ENCODE data around the gene LIPG. TPM values are rescaled to one million over a fixed set of nuclear protein-coding genes. Genes with fewer than 3 reads are reported as not detected.

LIPG gene
- total and polyA plus RNA-seq, 2 donors from 2014 or later = 4.8 to 50.9 TPM

- Histone ChIP-seq H3K36me3 (ENCODE audit: control insufficient read depth in 2 of 3, insufficient read depth in 3 of 3, low read length in 3 of 3) (no peaks in the 10 kb centered on the region), H3K9me3 (ENCODE audit: control insufficient read depth in 2 of 3, insufficient read depth in 1 of 3, low read length in 3 of 3) (no peaks in the 10 kb centered on the region), H3K27me3 (ENCODE audit: control insufficient read depth, insufficient read depth, low read length) (no peaks in the 10 kb centered on the region), H3K4me1 (ENCODE audit: control insufficient read depth in 2 of 3, insufficient read depth in 2 of 3, low read depth in 1 of 3, low read length in 3 of 3) (peaks cover 0 to 2% (median 2%) of the 10 kb centered on the region in 3 donors), H3K4me3 (ENCODE audit: low read length in 3 of 3) (no peak overlapping the region), H3K27ac (ENCODE audit: low read depth in 2 of 2, low read length in 2 of 2) (no peak overlapping the region), H3K9ac (ENCODE audit: low read length in 3 of 3) (no peak overlapping the region)
- TF ChIP-seq CTCF (IDR thresholded peaks at IDR 0.05; ENCODE audit: borderline replicate concordance, extremely low read depth, insufficient read depth) = no peak
- FAIRE-seq (no peak), DNase-seq (no peak)
- intact Hi-C loops (cut with DNase I) = no loop called here
Observed at GRCh38 chr18:49585781-49586663, 24.2 kb downstream of the LIPG start.

- no peak overlapping the region for H3K9ac ChIP-seq (ENCODE audit: low read length in 3 of 3)
- intact Hi-C loops (cut with DNase I) = no loop called here
- H3K9me3 ChIP-seq (ENCODE audit: control insufficient read depth in 2 of 3, insufficient read depth in 1 of 3, low read length in 3 of 3) = no peaks in the 10 kb centered on the region
- H3K4me1 ChIP-seq (ENCODE audit: control insufficient read depth in 2 of 3, insufficient read depth in 2 of 3, low read depth in 1 of 3, low read length in 3 of 3) = peaks cover 0 to 7% (median 2%) of the 10 kb centered on the region in 3 donors
- no peaks in the 10 kb centered on the region for H3K27me3 ChIP-seq (ENCODE audit: control insufficient read depth, insufficient read depth, low read length)
- DNase-seq (no peak), FAIRE-seq (no peak)
- H3K4me3 ChIP-seq (ENCODE audit: low read length in 3 of 3) = no peak overlapping the region
- TF ChIP-seq CTCF (IDR thresholded peaks at IDR 0.05; ENCODE audit: borderline replicate concordance, extremely low read depth, insufficient read depth) = no peak
- H3K36me3 ChIP-seq (ENCODE audit: control insufficient read depth in 2 of 3, insufficient read depth in 3 of 3, low read length in 3 of 3) = no peaks in the 10 kb centered on the region
- no peak overlapping the region for H3K27ac ChIP-seq (ENCODE audit: low read depth in 2 of 2, low read length in 2 of 2)
Observed at GRCh38 chr18:49588171-49588570, 26.3 kb downstream of the LIPG start.

GRCh38 chr18:49588971-49589370, 27.1 kb downstream of the LIPG start:
- TF ChIP-seq CTCF (IDR thresholded peaks at IDR 0.05; ENCODE audit: borderline replicate concordance, extremely low read depth, insufficient read depth) = no peak
- no peaks in the 10 kb centered on the region for H3K9me3 ChIP-seq (ENCODE audit: control insufficient read depth in 2 of 3, insufficient read depth in 1 of 3, low read length in 3 of 3)
- no peak overlapping the region for H3K9ac ChIP-seq (ENCODE audit: low read length in 3 of 3)
- H3K4me3 ChIP-seq (ENCODE audit: low read length in 3 of 3) = no peak overlapping the region
- no peaks in the 10 kb centered on the region for H3K27me3 ChIP-seq (ENCODE audit: control insufficient read depth, insufficient read depth, low read length)
- H3K27ac ChIP-seq (ENCODE audit: low read depth in 2 of 2, low read length in 2 of 2) = no peak overlapping the region
- intact Hi-C loops (cut with DNase I) = no loop called here
- no peaks in the 10 kb centered on the region for H3K36me3 ChIP-seq (ENCODE audit: control insufficient read depth in 2 of 3, insufficient read depth in 3 of 3, low read length in 3 of 3)
- FAIRE-seq (no peak), DNase-seq (no peak)
- peaks cover 0 to 7% (median 2%) of the 10 kb centered on the region in 3 donors for H3K4me1 ChIP-seq (ENCODE audit: control insufficient read depth in 2 of 3, insufficient read depth in 2 of 3, low read depth in 1 of 3, low read length in 3 of 3)
